Lung (tissue), 12 donors: Measurements from ENCODE around the gene DIO2. TPM values are rescaled to one million over a fixed set of nuclear protein-coding genes. Genes with fewer than 3 reads are reported as not detected.

Source experiments
- ATAC-seq: fragments of 200-7000 bp; cut with Tn5 transposase; one replicate; pipeline ENCODE4 v1.9.1; 2020; ENCODE audit warnings: moderate number of reproducible peaks; ENCODE audit not compliant: insufficient read depth, low FRiP score
- DNase-seq, 3 donors: peaks; one replicate each; pipeline ENCODE4 v3.0.0-alpha.2; 2013 to 2017
- H3K27ac ChIP-seq, 2 donors: one replicate each; pipeline ENCODE4 v1.5.1; 2013; ENCODE audit warnings: mild to moderate bottlenecking in 2 of 2, moderate library complexity in 2 of 2, control low read depth in 1 of 2, inconsistent platforms in 1 of 2, low read depth in 1 of 2, low read length in 1 of 2
- H3K27me3 ChIP-seq, 3 donors: one replicate each; pipeline ENCODE4 v1.5.1; 2013; ENCODE audit warnings: low read length in 2 of 3; ENCODE audit not compliant: control insufficient read depth in 3 of 3, insufficient read depth in 3 of 3
- H3K36me3 ChIP-seq, 4 donors: one replicate each; pipeline ENCODE4 v1.5.1; 2013; ENCODE audit warnings: low read length in 4 of 4, mild to moderate bottlenecking in 1 of 4, moderate library complexity in 1 of 4; ENCODE audit not compliant: control insufficient read depth in 4 of 4, insufficient read depth in 4 of 4
- H3K4me1 ChIP-seq, 5 donors: one replicate each; pipeline ENCODE4 v1.5.1; 2013; ENCODE audit warnings: low read length in 5 of 5, mild to moderate bottlenecking in 2 of 5, moderate library complexity in 1 of 5; ENCODE audit not compliant: control insufficient read depth in 5 of 5, insufficient read depth in 5 of 5
- H3K4me3 ChIP-seq: one replicate; pipeline ENCODE4 v1.5.1; 2013; ENCODE audit warnings: mild to moderate bottlenecking, control low read depth, moderate library complexity
- H3K9ac ChIP-seq, 2 donors: one replicate each; pipeline ENCODE4 v1.5.1; 2013; ENCODE audit warnings: low read length in 2 of 2, control low read depth in 1 of 2; ENCODE audit not compliant: insufficient read depth in 1 of 2
- H3K9me3 ChIP-seq, 4 donors: one replicate each; pipeline ENCODE4 v1.5.1; 2013; ENCODE audit warnings: low read length in 3 of 4, mild to moderate bottlenecking in 1 of 4, moderate library complexity in 1 of 4; ENCODE audit not compliant: control insufficient read depth in 4 of 4, insufficient read depth in 3 of 4
- WGBS, 2 donors: extraction: QIAGEN DNeasy Blood & Tissue Kit; methylation state at CpG; one replicate each; pipeline ENCODE4 v1.1.7; 2013; 5-methylcytosine and 5-hydroxymethylcytosine counted together
- polyA plus RNA-seq, 2 donors: library from polyadenylated mRNA; stranded (reverse); fragments of 200-250 nt; gene quantifications; one replicate each; pipeline ENCODE4 v1.2.1, GENCODE V29; 2013
- total RNA-seq, 2 donors: library from RNA; depleted of rRNA in 1 of 2; stranded (reverse); fragments of >200 nt in 1 of 2; gene quantifications; one replicate each; pipeline ENCODE4 v1.2.1, GENCODE V29; 2014 to 2021
- TF ChIP-seq, protein P1 (sequence below): IDR thresholded peaks from 2 replicates; pipeline ENCODE4 v1.5.1; 2012; ENCODE audit warnings: mild to moderate bottlenecking; ENCODE audit errors: control extremely low read depth, extremely low read depth
- donor health status: control.
- donor health status: control.
- donor health status: Bipolar disorder and iron deficiency.
- donor health status: healthy.
- donor health status: DM: yes; HTN: yes; CAD: no.

The DIO2 gene
- total and polyA plus RNA-seq, 4 donors: 0.18 to 1.4 (median 0.50) TPM

DNA sequence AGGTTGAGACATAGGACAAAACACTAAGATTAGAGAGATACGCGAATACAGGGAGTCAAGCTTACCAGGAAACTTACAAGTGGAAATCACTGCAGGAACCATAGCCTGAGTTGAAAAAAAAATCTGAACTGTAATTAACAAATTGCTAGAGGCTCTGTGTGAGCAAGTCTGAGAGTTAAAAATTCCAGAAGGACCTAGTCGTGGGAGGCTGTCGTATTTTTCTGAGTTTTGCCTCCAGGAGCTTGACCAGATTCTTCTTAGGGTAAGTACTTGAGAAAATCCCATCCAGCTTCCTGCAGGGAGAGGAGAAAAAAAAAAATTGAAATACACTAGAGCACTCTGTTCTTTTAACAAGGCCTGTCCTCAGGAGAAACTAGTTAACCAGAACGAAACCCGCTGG is 22.7 kb downstream of the DIO2 start:
- 91 to 95% methylated on average over 6 of the region's 6 CpGs for WGBS, 2 donors
- DNase-seq (no peak), ATAC-seq (no peak)
- TF ChIP-seq, protein P1, sequence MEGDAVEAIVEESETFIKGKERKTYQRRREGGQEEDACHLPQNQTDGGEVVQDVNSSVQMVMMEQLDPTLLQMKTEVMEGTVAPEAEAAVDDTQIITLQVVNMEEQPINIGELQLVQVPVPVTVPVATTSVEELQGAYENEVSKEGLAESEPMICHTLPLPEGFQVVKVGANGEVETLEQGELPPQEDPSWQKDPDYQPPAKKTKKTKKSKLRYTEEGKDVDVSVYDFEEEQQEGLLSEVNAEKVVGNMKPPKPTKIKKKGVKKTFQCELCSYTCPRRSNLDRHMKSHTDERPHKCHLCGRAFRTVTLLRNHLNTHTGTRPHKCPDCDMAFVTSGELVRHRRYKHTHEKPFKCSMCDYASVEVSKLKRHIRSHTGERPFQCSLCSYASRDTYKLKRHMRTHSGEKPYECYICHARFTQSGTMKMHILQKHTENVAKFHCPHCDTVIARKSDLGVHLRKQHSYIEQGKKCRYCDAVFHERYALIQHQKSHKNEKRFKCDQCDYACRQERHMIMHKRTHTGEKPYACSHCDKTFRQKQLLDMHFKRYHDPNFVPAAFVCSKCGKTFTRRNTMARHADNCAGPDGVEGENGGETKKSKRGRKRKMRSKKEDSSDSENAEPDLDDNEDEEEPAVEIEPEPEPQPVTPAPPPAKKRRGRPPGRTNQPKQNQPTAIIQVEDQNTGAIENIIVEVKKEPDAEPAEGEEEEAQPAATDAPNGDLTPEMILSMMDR: no peak
- Histone ChIP-seq H3K27ac (no peak overlapping the region), H3K9ac (no peak overlapping the region), H3K4me1 (no peaks in the 10 kb centered on the region), H3K27me3 (no peaks in the 10 kb centered on the region), H3K9me3 (no peaks in the 10 kb centered on the region), H3K36me3 (no peaks in the 10 kb centered on the region), H3K4me3 (no peak overlapping the region)

DNA sequence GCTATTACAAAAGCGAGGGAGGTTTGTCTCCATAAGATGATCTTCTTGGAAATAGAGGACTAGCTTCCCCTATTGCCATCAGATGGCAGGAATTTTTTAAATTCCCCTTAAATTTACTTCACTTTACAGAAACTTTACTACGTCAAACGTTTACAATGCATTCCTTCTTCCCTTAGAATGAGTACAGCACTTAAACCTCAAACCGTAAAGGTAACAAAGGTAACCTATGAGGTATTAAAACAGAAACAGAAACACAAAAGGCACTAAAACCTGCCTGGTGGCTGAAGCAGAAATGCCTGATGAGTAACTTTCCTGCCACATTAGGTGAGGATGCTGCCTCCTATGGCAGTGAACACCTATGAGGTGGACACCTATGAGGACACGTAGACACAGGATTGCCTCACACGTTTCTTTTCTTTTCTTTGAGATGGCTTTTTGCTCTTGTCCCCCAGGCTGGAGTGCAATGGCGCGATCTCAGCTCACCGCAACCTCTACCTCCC is 25.0 kb downstream of the DIO2 start:
- no peaks in the 10 kb centered on the region for H3K27me3 ChIP-seq
- WGBS, 2 donors: 90 to 93% methylated on average over 9 of the region's 9 CpGs
- H3K4me3 ChIP-seq: no peak overlapping the region
- no peaks in the 10 kb centered on the region for H3K36me3 ChIP-seq
- no peak for ATAC-seq
- no peak overlapping the region for H3K27ac ChIP-seq
- TF ChIP-seq, protein P1: no peak
- no peak overlapping the region for H3K9ac ChIP-seq
- H3K9me3 ChIP-seq: peaks cover 0 to 1% (median 0%) of the 10 kb centered on the region in 4 donors
- H3K4me1 ChIP-seq: no peaks in the 10 kb centered on the region
- no peak for DNase-seq

DNA sequence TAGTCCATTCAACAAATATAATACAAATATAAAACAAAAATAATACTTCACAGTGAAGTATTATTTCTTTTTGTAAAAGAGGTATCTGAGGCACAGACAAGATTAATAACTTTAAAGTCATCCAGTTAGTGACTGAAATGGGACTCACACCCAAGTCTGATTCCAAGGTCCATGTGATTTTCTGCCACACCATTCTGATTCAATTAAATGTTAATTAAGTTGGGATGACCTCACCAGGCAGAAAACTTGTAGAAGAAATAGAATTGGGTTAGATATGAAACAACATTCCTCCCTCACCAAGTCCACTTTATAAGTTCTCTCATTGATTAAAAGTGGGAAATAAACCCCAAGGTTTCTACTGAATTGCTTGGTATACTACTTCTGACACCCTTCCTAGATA is 34.4 kb downstream of the DIO2 start:
- no peak overlapping the region for H3K9ac ChIP-seq
- no peak for DNase-seq
- TF ChIP-seq, protein P1: no peak
- H3K9me3 ChIP-seq: no peaks in the 10 kb centered on the region
- no peaks in the 10 kb centered on the region for H3K4me1 ChIP-seq
- no peak overlapping the region for H3K27ac ChIP-seq
- ATAC-seq: no peak
- H3K4me3 ChIP-seq: no peak overlapping the region
- H3K27me3 ChIP-seq: no peaks in the 10 kb centered on the region
- no peaks in the 10 kb centered on the region for H3K36me3 ChIP-seq

DNA sequence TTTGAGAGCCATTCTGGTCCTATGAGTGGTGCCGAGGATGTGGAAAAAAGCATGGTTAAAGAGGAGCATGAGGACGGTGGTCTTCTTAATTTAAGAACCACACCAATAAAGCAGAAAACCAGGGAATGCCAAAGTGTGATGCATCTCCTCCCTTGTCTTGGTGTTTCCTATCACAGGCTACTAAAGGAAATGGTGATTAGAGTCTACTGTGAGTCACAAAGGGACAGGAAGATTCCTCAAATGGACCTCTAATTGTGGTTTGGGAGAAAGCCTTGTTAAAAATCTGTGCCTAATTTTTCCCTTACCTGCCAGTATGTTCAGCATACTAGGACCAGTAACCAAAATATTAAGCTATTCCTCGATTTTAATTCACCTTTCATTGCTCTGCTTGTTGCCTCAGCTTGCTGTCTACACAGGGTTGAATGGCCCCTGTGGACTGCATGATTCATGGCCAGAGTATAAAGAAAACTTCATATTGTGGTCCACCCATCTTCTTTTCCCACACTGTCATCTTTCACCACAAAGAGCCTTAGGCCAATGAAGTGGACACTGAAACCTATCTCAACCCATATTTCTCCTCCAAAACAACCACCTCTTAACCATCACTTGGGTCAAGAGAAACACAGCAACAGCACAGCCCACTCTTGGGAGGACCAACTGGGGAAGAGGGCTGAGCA is 38.8 kb downstream of the DIO2 start:
- 72 to 74% methylated on average over 3 of the region's 3 CpGs for WGBS, 2 donors
- H3K4me3 ChIP-seq: no peak overlapping the region
- TF ChIP-seq, protein P1: no peak
- no peak overlapping the region for H3K27ac ChIP-seq
- no peaks in the 10 kb centered on the region for H3K9me3 ChIP-seq
- ATAC-seq: no peak
- H3K9ac ChIP-seq: no peak overlapping the region
- H3K27me3 ChIP-seq: no peaks in the 10 kb centered on the region
- H3K36me3 ChIP-seq: no peaks in the 10 kb centered on the region
- no peaks in the 10 kb centered on the region for H3K4me1 ChIP-seq
- DNase-seq: no peak
